Measurements from ENCODE around the gene A2M.

A2M gene

DNA sequence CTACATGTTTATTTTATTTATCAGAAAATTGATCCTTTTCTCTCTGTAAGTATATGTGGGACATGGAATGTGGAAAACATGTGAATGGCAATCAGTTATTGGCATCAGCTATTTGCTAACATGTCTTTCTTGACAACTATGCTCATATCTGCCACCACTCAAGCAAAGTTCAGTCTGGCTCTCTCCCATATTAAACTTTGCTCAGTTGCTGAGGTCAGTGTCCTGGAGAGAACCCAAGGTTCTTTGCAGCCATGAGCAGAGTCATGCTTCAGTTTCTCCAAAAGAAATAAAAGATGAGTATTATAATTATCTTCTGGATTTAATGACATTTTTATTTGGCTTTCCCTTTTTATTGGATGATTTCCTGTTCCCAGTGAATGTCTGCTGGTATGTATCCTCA, 42.6 kb downstream of the A2M start:
- no peak for DNase-seq (ENCODE audit: low spot score)

DNA sequence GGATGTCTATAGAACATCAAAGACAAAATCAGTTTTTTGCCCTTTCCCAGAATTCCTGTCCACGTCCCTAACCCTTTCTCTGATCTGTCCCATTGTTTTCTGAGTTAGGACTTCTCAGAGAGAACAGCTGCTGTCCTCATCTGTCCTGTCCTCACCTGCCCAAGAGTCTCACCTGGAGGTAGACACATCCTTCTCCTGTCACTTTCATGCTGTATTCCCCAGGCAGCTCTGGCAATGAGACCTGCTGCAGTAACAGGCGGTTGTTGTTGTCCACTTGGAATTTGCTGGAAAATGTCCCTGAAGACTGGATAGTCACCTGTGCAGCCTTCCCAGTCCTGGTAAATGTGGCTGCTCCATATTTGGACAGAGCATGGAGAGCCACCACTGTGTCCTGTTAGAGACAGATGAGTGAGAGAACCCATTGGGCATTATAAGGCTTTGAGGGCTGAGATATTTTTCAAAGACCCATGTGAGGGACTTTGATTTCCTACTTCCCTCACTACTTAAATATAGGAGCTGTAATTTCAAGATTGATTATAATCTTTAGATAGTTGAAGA, 43.2 kb downstream of the A2M start:
- DNase-seq (ENCODE audit: low spot score): no peak

DNA sequence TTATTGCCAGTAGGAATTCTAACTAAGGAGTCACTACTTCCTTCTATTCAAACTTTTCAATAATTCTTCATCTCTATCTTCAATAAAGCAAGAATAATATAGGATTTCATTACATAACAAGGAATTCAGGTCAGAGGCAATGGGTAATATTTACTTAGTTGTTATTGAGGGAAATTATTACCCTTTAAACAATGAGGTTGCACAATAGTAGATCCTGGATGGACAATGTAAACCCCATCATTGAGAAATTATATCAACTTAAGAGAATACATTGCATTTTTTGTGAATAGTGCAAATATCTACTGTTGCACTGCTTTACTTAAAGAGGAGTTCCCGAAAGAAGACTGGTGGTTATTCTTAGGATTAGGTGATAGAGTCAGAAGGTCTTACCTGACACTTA, 43.8 kb downstream of the A2M start:
- no peak for DNase-seq (ENCODE audit: low spot score)

DNA sequence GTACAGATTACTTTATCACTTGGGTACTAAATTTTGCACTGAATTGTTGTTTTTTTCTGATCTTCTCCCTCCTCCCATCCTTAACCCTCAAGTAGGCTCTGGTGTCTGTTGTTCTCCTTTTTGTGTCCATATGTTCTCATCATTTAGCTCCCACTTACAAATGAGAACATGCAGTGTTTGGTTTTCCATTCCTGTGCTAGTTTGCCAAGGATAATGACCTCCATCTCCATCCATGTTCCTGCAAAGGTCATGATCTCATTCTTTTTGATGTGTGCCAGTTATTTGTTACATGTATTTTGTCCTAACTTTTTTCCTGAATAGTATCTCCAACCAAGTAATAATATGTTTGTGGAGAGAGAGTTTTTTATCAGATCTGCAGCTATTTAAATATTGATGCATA, 44.2 kb downstream of the A2M start:
- no peak for DNase-seq (ENCODE audit: low spot score)

DNA sequence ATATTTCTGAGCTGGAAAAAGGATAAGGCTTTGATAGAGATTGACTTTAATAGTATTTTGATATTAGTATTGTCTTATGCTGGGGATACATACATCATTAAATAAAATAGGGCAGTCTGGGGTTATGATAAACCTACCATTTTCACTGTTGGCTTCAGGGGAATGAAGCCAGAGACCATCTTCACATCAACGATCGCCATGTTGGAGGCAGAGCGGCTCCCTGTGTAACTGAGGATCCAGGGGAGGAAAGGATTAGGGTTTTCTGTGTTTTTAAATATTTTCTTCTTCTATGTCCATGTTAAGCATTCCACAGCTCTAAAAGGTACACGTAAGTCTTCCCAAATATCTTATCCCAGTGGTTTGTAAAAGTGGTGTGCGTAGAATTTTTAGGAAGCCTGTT, 45.4 kb downstream of the A2M start:
- DNase-seq (ENCODE audit: low spot score): no peak

DNA sequence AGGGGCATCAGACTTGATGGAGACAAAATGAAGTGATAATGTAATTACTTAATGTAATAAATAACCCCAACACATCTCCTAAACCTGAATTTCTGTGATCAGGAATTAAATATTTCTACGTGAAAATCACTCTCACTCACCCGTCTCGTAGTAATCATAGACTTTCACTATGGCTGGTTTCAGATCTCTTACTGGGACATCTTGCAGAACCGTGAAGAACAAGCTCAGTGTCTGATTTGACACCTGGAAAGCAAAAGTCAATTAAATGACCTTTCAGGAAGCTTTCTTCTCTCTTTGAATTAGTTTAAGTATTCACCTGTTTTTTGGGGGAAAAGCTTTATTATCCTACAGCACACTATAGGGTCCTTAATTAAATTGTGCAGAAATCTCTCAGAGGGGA, 47.1 kb downstream of the A2M start:
- no peak for DNase-seq (ENCODE audit: low spot score)

DNA sequence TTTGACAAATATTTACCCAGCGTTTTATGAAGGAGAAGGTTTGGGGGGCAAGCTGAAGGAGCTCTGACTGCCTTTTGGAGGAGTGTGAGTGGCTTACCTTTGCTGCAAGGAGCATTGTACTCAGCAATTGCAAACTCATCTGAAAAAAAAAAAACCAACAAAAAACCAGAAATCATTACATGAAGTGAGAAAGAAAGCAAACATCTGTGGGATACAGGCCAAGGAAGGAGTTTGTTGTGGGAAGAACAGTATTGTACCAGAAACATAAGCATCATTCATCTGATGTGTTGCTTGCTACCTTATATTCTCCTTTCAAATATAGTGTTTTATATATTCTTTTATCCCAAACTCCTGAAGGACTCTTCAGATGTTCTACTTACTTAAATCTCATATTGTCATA, 47.6 kb downstream of the A2M start:
- DNase-seq (ENCODE audit: low spot score): no peak

DNA sequence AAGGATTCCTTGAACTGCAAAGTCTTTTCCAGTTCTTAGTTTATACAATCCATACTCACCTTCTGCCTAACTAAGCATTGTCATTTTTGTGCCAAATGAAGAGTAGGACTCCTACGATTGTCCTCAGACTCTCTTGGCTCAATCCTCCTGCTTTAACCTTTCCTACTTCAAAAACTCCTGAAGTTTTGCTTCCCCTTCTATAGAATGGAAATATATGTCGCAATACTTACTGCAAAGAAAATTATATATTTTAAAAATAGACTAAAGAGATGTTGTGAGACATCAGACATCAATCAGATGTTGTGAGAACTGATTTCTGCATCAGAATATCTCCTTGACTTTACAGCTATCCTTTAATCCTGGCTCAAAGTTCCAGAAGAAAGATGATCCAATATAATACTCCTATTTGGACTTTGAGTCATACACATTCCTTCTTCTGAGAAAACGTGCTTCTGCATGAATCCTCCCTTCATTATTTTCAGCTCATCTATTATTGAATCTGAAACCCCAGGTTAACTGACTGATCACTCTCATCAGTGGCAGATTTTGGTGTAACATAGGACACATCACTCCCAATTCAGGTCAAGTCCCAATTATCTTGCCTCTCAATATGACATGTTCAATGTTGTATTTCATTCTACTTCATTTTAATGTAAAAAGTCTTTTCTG, 48.8 kb downstream of the A2M start:
- no peak for DNase-seq (ENCODE audit: low spot score)

DNA sequence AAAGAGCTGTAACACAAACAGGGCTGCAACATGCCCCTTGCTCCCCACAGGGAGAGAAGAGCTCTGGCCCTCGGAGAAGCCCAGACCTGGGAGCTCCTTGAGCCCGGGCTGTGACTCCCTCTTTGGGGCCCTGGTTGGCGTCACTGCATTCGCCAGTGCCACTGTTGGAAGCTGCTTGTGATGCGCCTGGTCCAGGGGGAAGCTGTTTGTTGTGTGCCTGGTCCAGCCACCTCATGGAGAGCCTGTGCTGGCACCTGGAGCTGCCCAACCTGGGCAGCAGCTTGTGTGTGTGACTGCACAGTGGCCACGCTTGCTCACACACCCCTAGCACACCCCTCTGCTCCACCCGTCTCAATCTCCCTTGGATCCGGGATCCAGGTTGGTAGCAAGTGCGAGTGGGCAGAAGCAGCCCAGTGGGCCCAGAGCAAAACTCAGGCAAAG, 49.5 kb downstream of the A2M start:
- no peak for DNase-seq (ENCODE audit: low spot score)

DNA sequence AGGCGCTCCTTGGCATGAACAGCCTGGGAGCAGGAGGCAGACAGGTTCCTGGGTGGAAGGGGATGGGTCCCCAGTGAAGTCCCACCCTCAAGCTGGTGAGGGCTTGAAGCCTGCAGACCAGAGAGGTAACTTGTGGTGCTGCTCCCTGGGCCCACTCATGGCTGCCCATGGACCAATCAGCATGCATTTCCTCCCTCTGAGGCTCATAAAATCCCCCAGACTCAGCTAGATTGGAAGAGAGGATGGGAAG, 50.2 kb downstream of the A2M start:
- DNase-seq (ENCODE audit: low spot score): no peak

DNA sequence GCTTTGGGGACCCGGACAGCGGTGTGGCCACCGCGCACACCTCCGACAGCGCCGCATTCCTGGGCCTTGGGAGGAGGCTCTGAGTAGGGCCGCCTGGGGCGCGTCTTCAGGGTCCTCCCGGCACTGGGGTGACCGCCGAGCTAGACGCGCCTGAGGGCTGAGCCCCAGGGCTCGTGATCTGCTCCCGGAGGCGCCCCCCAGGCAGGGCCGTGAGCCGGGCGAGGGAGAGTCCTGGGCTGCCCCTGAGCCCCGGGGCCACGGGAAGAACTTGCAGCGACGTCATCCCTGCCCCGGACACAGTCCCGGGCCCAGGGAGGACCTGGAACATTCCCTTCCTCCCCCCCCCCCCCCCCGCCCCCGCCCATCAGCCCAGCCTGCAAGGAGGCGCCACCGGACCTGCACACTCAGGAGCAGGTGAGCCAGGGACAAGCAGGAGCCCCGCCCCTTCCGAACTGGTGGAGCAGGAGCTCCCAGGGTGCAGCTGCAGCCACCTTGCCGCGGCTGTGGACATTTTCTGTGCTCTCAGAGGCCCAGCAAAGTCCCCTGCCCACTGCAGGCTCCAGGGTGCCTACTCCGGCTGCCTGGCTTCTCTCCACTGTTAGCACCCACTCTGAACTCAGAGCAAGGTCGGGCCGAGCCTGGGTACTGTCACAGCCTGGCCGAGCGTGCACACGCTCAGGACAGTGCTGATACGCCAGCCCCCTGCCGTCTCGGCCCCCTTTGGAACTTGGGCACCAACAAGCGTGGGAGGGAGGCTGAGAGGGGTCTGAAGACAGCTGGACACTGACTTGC, 50.7 kb downstream of the A2M start:
- peak; percentile 57 for DNase-seq (ENCODE audit: low spot score)

DNA sequence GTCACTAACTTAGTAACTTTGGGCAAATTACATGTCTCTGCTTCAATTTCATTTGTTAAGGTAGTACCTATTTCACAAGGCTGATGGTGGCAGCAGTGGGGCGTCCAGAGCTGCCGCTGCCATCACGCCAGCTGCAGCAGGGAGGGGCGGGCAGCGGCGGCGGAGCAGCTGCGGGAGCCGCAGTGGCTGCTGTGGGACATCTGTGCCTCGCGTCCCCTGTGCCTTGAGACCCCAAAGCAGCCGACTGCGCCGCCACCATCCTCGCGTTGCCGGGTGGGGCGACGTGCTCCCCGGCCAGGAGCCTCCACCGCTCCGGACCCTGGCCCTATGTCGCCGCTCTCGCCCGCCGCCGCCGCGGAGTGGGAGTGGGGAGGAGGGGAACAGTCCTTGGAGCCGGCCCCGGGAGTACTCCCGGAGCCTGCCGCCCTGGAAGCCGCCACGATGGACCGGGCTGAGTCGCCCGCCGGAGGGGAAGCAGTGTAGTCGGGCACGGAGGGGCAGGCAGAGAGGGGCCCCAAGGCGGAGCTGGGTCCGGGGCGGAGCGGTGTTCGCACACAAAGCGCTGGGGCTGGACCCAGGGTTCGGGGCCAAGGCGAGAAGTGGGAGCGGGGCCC, 51.4 kb downstream of the A2M start:
- DNase-seq (ENCODE audit: low spot score): peak; percentile 85

DNA sequence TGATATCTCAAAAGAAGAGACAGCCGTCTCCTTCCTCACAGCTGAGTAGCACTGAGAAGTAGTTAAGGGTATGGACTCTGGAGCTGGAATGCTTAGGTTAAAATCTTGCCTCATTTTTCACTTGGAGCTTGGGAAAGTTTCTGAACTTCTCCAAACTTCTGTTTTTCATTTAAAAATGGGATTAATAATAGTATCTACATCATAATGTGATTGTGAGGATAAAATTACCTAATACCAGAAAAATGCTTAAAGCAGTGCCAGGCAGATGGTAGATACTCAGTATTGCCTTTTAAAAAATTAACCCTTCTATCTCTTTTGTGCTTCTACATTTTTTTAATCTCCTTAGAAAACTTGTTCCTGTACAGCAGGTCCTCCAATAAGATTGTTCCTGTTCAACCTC, 63.1 kb downstream of the A2M start:
- no peak for DNase-seq (ENCODE audit: low spot score)

DNA sequence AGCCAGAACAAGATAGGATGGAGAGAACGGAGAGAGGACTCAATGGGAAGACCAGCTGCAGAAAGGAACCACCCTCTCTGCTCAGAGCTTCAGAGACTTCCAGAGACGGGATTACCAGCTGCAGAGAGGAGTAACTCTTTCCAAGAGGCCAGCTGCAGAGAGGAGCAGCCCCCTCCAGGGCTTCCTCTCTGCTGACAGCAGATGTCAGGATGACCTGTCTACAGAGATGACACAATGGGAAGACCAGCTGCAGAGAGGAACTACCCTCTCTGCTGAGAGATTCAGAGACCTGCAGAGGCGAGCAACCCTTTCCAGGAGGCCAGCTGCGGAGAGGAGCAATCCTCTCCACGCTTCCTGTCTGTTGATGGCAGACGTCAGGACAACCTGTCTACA, 64.6 kb downstream of the A2M start:
- no peak for DNase-seq (ENCODE audit: low spot score)

DNA sequence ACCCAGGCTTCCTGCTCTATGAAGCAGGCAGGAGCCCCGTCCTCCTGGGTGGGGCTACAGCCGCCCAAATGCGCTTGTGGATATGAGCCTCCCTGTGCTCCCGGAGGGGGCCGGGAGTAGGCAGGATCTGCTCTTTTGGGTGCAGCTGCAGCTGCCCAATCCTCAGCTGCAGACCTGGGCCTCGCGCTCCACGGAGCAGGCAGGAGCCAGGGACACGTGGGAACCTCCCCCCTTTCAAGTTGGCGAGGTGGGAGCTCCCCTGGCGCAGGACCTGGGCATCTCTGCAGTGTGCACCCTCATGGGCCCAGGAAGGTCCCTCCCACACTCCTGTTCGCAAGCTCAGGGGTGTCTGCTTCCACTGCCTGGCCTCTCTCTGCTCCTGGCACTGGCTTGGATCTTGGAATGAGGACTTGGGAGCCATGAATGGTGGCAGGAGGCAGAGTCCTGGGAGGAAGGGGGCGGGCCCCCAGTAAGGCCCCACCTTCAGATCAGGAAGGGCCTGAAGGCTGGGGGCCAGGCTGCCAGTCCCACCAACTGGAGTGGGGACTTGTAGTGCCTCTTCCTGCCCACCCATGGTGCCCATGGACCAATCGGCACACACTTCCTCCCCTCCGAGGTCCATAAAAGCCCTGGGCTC, 65.1 kb downstream of the A2M start:
- DNase-seq (ENCODE audit: low spot score): no peak

DNA sequence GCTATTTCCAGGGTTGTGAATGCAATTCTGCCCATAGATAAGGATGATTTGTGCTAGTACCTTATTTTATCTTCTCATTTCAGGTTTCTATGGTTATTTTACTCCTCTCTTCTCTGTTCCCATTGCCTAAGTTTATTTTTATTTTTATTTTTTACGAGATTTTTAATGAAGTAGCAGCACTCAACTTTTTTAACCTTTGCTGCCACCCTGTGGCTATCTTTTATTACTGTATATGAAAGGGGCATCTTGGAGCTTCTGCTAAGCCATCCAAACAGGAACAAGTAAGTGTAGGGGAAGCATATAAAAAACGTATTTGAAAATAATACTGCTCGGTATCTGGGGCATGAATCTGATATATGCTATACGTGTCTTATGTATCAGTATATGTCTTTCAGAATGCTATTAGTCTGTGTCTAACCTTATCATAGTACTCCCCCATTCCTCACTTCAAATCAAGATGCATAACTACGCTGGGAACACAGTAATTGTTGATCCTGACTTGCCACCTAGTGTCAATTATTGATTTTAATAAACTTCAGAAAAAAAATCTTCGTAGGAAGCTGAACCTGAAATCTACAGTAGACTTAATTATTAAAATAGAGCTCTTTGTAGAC, 66.1 kb downstream of the A2M start:
- no peak for DNase-seq (ENCODE audit: low spot score)

DNA sequence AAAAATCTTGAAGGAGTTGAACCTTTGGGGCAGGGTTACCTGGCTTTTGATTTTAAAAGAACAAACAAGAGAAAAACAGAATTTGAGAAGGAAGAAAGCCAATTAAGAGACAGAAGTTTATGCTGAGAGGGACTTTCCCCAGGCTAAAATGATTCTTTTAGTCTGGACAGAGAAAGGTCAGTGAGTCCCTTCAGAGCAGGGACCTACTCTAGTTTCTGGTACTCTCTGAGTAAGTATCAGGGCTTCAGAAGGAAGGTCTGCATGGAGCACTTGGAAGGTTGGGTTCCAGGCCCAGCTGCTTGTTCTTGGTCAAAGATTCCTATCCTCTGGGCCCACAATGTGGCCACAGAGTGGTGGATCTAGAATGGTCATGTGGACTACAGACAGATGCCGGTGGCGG, 66.8 kb downstream of the A2M start:
- DNase-seq (ENCODE audit: low spot score): no peak

DNA sequence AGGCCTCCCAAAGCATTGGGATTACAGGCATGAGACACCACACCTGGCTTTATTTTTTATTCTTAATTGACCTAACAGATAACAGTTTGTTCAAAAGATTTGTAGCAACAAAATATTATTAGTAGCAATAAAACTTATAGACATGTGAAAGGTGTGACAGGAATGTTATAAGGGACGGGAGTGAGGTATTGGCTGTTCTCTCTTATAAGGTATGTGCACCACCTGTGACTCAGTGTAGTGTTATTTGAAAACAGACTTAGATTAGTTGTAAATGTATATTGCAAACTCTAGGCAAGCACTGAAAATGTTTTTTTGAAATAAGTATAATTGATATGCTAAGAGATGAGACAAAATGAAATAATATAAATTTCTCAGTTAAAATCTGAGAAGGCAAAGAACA, 68.6 kb downstream of the A2M start:
- no peak for DNase-seq (ENCODE audit: low spot score)

DNA sequence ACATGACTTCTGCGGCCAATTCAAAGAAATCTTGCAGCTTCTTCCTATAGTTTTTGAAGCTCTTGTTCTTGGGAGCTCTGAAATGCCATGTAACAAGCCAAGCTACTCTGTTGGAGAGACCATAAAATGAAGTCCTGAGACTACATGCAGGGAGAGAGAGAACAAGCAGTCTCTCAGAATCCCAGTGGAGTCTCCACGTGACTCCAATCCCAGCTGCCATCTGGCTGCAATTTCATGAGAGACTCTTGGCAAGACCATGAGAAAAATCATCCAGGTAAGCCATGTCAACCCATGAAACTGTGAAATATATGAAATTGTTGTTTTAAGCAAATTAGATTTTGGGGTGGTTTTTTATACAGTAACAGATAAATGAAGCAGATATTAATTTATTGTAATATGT, 72.0 kb downstream of the A2M start:
- DNase-seq (ENCODE audit: low spot score): no peak

DNA sequence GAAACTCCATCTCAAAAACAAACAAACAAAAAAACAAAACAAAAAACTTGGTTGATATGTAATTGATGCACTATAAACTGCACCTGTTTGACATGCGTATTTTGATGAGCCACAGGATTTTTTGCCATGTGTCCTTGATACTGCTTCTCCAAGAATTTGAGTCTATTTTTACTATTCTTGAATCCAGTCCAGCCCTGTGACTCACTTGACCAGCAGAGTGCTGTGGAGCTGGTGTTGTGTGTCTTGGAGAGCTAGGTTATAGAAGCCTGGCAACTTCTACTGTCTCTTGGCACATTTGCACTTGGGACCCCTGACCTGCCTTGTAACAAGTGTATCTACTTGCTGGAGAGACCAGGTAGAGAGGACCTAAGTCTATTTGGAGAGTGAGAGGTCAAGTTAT, 74.4 kb downstream of the A2M start:
- no peak for DNase-seq (ENCODE audit: low spot score)

DNA sequence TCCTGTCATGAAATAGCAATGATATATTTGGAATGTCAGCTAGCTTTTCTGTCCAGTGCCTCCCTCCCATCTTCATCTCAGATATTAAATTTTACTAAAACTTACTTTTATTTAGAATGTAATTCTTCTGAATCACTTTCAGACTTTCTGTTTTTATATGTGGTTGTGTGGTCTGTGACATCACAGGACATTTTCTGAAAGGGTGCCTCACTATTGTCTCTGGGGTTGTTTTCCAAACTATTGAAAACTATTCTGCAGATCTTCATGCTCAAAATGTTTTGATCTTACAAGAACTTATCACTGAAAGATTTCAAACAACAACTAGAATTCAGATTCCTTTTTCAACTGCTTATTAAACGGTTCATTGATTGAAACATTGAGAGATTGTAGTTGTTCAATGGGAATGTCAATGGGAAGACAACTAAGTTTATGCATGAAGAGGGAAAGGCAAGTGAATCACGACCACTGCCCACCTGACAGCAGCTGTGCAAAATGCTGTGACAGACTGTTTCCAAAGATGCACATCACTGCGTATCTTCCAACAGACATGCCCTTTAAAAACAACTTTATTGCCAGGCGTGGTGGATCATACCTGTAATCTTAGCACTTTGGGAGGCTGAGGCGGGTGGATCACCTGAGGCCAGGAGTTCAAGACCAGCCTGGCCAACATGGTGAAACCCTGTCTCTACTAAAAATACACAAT, 75.1 kb downstream of the A2M start:
- DNase-seq (ENCODE audit: low spot score): no peak

Data from globus pallidus (tissue), 1 donor.